ENCODE results near the gene MTR.
A peak's percentile ranks its signal among the peaks of the same experiment; 100 is the strongest.

The MTR gene

GRCh38 chr1:236913371-236914037 is 118.4 kb downstream of the MTR start:
- no peak for TF ChIP-seq CTCF (IDR thresholded peaks at IDR 0.05; ENCODE audit: insufficient read depth, missing control alignments)
- FAIRE-seq (peak; percentile 32), DNase-seq (ENCODE audit: insufficient read length, low spot score) (no peak)

GRCh38 chr1:236914375-236914774 is 119.3 kb downstream of the MTR start:
- no peak for FAIRE-seq
- TF ChIP-seq CTCF (IDR thresholded peaks at IDR 0.05; ENCODE audit: insufficient read depth, missing control alignments) = no peak
- DNase-seq (ENCODE audit: insufficient read length, low spot score) = no peak

GRCh38 chr1:236916131-236916800 is 121.2 kb downstream of the MTR start:
- peak; percentile 53 for FAIRE-seq
- no peak for DNase-seq (ENCODE audit: insufficient read length, low spot score)
- no peak for TF ChIP-seq CTCF (IDR thresholded peaks at IDR 0.05; ENCODE audit: insufficient read depth, missing control alignments)

- DNase-seq (ENCODE audit: insufficient read length, low spot score) = no peak
- FAIRE-seq = no peak
- no peak for TF ChIP-seq CTCF (IDR thresholded peaks at IDR 0.05; ENCODE audit: insufficient read depth, missing control alignments)
Measured at GRCh38 chr1:236917448-236917847, 122.4 kb downstream of the MTR start.

GRCh38 chr1:236920286-236920894 is 125.3 kb downstream of the MTR start:
- no peak for DNase-seq (ENCODE audit: insufficient read length, low spot score)
- FAIRE-seq = no peak
- TF ChIP-seq CTCF (IDR thresholded peaks at IDR 0.05; ENCODE audit: insufficient read depth, missing control alignments) = no peak

GRCh38 chr1:236921610-236922009 is 126.5 kb downstream of the MTR start:
- FAIRE-seq (no peak), DNase-seq (ENCODE audit: insufficient read length, low spot score) (no peak)
- no peak for TF ChIP-seq CTCF (IDR thresholded peaks at IDR 0.05; ENCODE audit: insufficient read depth, missing control alignments)

GRCh38 chr1:236922190-236922589 is 127.1 kb downstream of the MTR start:
- no peak for TF ChIP-seq CTCF (IDR thresholded peaks at IDR 0.05; ENCODE audit: insufficient read depth, missing control alignments)
- DNase-seq (ENCODE audit: insufficient read length, low spot score) (no peak), FAIRE-seq (no peak)

Measured in D721Med (cell line).